HG03045 (cell line): Measurements from ENCODE around the gene DLL4.

Experiments used
- ATAC-seq: cut with Tn5 transposase; IDR thresholded peaks from one replicate; pipeline ENCODE4 v1.9.1; 2021; ENCODE audit warnings: mild to moderate bottlenecking, moderate library complexity; ENCODE audit not compliant: unreplicated experiment

Gene DLL4

GRCh38 chr15:40928821-40929659 lies at the start of gene DLL4:
Gene DLL4, plus strand, starts transcription at chr15:40929340. Its CDS starts 329 bp downstream, at chr15:40929669.
- ATAC-seq, result no peak

GRCh38 chr15:40879609-40880008 lies 49.5 kb upstream of the DLL4 start:
- no peak for ATAC-seq

- no peak for ATAC-seq
Measured at GRCh38 chr15:40881351-40881750, 47.8 kb upstream of the DLL4 start.

GRCh38 chr15:40886586-40886985 lies 42.6 kb upstream of the DLL4 start:
- ATAC-seq, result no peak

DNA sequence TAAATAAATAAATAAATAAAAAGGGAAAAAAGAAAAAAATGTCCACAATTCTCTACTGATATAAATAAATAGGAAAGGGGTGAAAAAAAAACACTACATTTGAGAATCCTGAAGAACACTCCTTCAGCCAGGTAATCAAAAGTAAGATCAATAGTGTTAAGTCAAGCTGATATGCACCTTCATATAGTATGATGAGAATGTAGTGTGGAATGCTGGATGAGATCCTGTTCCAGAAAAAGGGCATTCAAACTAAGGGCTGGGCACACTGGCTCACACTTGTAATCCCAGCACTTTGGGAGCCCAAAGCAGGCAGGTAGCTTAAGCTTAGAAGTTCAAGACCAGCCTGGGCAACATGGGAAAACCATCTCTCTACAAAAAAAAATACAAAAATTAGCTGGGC lies 40.0 kb upstream of the DLL4 start:
- no peak for ATAC-seq

DNA sequence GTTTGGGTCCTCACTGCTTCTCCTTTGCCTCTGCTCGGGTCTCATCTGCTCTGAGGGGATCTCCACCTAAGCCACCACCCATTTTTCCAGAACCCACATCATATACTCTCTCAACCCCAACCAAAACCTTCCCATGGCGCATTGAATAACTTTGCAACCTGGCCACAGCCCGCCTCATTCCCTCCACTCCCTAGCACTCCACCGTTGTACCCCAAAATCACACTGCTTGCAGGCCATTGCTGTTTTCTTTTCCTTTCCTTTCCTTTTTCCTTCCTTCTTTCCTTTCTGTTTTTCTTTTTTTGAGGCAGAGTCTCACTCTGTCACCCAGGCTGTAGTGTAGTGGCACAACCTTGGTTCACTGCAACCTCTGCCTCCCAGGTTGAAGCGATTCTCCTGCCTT lies 38.0 kb upstream of the DLL4 start:
- no peak for ATAC-seq

DNA sequence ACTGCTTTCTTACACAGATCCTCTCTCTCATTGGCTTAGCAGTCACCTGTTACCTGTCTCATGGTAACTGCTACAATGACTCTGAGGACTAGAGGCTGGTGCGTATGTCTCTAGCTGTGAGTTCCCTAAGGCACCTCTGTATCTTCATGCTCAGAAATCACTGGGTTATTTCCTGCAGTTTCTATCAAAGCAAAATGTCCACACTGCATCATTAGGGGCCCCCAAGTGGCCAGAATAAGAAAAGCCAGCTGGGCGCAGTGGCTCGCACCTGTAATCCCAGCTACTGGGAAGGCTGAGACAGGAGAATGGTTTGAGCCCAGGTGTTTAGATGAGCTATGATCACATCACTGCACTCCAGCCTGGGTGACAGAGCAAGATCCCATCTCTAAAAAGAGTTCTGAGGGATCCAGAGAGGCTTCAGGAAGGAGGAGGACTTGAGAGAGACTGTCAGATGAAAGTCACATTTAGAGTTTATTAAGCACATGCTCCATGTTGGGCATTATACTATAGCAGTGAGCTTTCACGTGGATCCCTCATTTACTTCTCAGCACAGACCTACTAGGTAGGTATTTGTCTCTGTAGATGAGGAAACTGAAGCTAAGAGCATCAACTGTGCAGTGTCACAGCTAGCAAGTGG lies 37.2 kb upstream of the DLL4 start:
- ATAC-seq, result no peak

DNA sequence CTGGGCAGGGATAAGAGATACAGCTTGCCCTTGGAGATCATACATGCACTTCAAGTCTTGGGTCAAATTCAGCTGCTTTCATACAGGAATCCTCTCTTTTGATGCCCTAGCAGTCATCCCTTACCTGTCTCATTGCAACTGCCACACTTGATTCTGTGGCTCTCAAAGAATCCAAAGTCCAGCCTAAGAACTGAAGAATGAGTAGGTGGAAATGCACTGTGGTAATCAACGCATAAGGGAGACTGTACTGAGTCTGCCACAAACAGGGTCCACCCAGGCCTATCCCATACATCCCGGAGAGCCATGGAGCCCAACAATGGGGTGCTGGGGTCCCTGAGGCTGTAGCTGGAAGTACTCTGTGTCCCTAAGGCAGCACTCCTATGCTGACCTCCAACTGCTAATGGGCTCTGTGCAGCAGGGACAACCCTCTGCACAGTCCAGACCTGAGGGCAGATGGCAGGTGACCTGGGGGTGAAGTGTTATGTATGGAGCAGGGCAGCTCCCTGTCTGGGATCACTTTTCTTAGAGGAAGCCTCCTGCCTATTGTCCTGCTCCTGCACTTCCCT lies 36.6 kb upstream of the DLL4 start:
- no peak for ATAC-seq

- no peak for ATAC-seq
Measured at GRCh38 chr15:40893019-40893670, 36.0 kb upstream of the DLL4 start.

- peak; percentile 86 for ATAC-seq
Measured at GRCh38 chr15:40893733-40894680, 35.1 kb upstream of the DLL4 start, which contains the start of gene VPS18. Gene VPS18, plus strand, starts transcription at chr15:40894450. Its CDS starts 319 bp downstream, at chr15:40894769.

DNA sequence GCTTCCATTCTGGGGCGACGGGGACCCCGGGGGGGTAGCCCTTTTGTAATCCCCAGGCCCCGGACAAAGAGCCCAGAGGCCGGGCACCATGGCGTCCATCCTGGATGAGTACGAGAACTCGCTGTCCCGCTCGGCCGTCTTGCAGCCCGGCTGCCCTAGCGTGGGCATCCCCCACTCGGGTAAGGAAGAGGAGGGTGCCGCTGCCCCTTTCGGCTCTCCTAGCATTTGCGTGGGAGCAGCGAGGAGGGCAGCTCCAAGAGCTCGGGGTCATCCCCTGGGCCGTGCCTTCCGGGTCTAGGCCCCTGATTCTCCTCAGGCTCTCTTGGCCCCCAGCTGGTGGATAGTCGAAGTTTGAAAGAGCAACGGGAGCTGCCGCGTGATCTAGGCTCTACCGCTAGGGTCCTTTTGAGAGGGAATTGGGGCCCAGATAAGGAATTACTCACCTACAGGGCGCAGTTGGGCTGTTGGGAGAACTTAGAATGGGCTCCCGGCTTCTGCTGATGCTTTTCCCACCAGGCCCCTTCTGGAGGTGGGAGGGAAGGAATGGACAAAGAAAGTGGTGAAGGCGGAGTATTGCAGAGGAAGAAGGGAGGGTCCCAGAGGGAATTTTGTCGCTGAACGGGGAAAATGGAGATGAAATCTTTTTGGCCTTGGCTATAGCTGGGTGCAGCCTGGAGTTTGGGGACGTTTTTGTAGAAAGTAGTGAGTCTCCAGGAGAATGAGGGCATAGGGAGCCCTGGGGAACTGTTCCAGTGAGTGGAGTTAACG lies 34.3 kb upstream of the DLL4 start:
- peak; percentile 25 for ATAC-seq

- ATAC-seq, result no peak
Measured at GRCh38 chr15:40899536-40900207, 29.5 kb upstream of the DLL4 start.

- ATAC-seq, result no peak
Measured at GRCh38 chr15:40900256-40901052, 28.7 kb upstream of the DLL4 start.

DNA sequence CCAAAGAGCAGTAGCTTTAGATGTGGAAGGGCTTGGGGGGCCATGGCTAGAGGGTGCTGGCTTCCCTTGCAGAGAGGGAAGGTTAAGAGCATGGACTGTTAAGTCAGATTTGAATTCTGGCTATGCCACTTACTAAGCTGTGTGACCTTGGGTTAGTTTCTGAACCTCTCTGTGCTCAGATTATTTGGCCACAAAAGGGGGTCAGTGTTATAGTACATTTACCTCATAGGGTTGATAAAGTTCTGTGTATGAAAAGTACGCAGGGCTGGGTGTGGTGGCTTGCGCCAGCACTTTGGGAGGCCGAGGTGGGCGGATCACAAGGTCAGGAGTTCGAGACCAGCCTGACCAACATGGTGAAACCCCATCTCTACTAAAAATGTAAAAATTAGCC lies 28.1 kb upstream of the DLL4 start:
- no peak for ATAC-seq

DNA sequence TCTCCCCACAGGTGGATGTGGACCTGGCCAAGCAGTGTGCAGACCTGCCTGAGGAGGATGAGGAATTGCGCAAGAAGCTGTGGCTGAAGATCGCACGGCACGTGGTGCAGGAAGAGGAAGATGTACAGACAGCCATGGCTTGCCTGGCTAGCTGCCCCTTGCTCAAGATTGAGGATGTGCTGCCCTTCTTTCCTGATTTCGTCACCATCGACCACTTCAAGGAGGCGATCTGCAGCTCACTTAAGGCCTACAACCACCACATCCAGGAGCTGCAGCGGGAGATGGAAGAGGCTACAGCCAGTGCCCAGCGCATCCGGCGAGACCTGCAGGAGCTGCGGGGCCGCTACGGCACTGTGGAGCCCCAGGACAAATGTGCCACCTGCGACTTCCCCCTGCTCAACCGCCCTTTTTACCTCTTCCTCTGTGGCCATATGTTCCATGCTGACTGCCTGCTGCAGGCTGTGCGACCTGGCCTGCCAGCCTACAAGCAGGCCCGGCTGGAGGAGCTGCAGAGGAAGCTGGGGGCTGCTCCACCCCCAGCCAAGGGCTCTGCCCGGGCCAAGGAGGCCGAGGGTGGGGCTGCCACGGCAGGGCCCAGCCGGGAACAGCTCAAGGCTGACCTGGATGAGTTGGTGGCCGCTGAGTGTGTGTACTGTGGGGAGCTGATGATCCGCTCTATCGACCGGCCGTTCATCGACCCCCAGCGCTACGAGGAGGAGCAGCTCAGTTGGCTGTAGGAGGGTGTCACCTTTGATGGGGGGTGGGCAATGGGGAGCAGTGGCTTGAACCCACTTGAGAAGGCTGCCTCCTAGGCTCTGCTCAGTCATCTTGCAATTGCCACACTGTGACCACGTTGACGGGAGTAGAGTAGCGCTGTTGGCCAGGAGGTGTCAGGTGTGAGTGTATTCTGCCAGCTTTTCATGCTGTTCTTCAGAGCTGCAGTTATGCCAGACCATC lies 26.3 kb upstream of the DLL4 start:
- ATAC-seq, result no peak

GRCh38 chr15:40904552-40905201 lies 24.5 kb upstream of the DLL4 start:
- no peak for ATAC-seq
